GM23248 (cell line): ENCODE data around the gene CFL1.

Experiments used
- EZH2 ChIP-seq: fragments of 200-600 bp; sonication (generic); IDR thresholded peaks from 2 replicates; pipeline ENCODE4 v1.6.1; 2018; ENCODE audit warnings: antibody characterized with exemption, mild to moderate bottlenecking; ENCODE audit not compliant: insufficient read depth, poor library complexity, severe bottlenecking
- EZH2phosphoT487 ChIP-seq: fragments of 200-600 bp; sonication (generic); IDR thresholded peaks from 2 replicates; pipeline ENCODE4 v1.6.1; 2018; ENCODE audit warnings: antibody characterized with exemption, moderate library complexity, mild to moderate bottlenecking, low read depth; ENCODE audit not compliant: insufficient read depth

GRCh38 chr11:65833297-65834030, 24.5 kb downstream of the CFL1 start, which contains the start of gene SNX32:
- TF ChIP-seq EZH2phosphoT487 (no peak), EZH2 (no peak)
